ENCODE data around the gene LRRTM1. TPM values are rescaled to one million over a fixed set of nuclear protein-coding genes. Genes with fewer than 3 reads are reported as not detected.

Gene LRRTM1
- total and polyA plus RNA-seq, 4 donors = 0.09 TPM; not detected in 3

DNA sequence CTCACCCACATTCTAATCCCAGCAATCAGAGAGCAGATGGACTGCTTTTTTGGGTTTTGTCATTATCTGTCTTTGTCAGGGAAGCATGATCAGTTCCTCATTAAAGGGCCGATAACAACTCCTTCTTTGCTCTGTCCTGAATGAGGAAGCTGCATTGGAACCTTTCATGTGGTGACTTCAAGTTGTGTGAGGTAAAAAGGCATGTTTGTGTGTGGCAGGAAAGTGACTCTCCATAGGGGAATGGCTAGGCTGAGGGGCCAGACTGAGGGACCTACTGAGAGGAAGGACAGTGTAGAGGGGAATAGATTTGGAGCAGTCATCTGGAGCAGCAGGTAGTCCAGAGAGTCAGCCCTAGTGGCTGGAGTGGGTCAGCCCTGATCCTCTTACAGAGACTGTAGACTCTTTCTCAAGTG, 23.6 kb upstream of the LRRTM1 start:
- TF ChIP-seq HNF4A (conservative IDR thresholded peaks at IDR 0.05) (no peak), NR2F2 (IDR thresholded peaks at IDR 0.05) (no peak), HNF4G (IDR thresholded peaks at IDR 0.05) (no peak), TAF1 (conservative IDR thresholded peaks at IDR 0.05) (no peak), EGR1 (IDR thresholded peaks at IDR 0.05; ENCODE audit: low read depth in 2 of 2) (no peak)
- Histone ChIP-seq H3K36me3 (ENCODE audit: control insufficient read depth in 4 of 4, insufficient read depth in 3 of 4, low read depth in 1 of 4, low read length in 3 of 4) (no peaks in the 10 kb centered on the region), H3K4me1 (ENCODE audit: control insufficient read depth in 4 of 4, insufficient read depth in 4 of 4, low read length in 3 of 4) (no peaks in the 10 kb centered on the region), H3K4me3 (ENCODE audit: low read depth in 1 of 3, low read length in 3 of 3) (no peak overlapping the region), H3K27ac (ENCODE audit: low read depth in 1 of 2, low read length in 2 of 2) (no peak overlapping the region), H3K9me3 (ENCODE audit: control insufficient read depth in 4 of 4, low read length in 3 of 4) (no peaks in the 10 kb centered on the region), H3K27me3 (ENCODE audit: control insufficient read depth in 4 of 4, insufficient read depth in 4 of 4, low read length in 3 of 4) (peaks cover 0 to 3% (median 0%) of the 10 kb centered on the region in 4 donors), H3K9ac (ENCODE audit: low read depth in 1 of 2, low read length in 2 of 2) (no peak overlapping the region)
- 48% methylated on average over 1 of the region's 1 CpG for WGBS
- no peak for DNase-seq (ENCODE audit: low spot score)

DNA sequence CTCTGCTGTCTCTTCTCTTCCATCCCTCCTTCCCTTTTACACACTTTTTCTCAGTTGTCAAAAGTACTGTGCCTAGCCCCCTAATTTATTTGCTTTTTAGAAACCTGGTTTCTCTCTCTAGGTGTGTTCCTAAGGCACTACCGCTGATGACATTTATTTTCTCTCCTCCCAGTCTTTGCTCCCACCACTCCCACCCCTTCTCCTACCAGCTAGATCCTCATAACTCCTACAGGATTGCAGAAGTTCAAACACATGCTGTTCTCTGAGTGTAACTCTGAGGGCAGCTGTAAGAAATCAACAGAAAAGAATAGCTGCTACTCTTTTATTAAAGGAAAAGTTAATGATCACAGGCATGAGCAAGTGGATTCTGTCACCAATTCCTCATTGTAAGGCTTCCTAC, 22.3 kb upstream of the LRRTM1 start:
- Histone ChIP-seq H3K4me3 (ENCODE audit: low read depth in 1 of 3, low read length in 3 of 3) (no peak overlapping the region), H3K4me1 (ENCODE audit: control insufficient read depth in 4 of 4, insufficient read depth in 4 of 4, low read length in 3 of 4) (no peaks in the 10 kb centered on the region), H3K27ac (ENCODE audit: low read depth in 1 of 2, low read length in 2 of 2) (no peak overlapping the region), H3K9ac (ENCODE audit: low read depth in 1 of 2, low read length in 2 of 2) (no peak overlapping the region), H3K27me3 (ENCODE audit: control insufficient read depth in 4 of 4, insufficient read depth in 4 of 4, low read length in 3 of 4) (peaks cover 0 to 9% (median 0%) of the 10 kb centered on the region in 4 donors), H3K9me3 (ENCODE audit: control insufficient read depth in 4 of 4, low read length in 3 of 4) (no peaks in the 10 kb centered on the region), H3K36me3 (ENCODE audit: control insufficient read depth in 4 of 4, insufficient read depth in 3 of 4, low read depth in 1 of 4, low read length in 3 of 4) (no peaks in the 10 kb centered on the region)
- TF ChIP-seq EGR1 (IDR thresholded peaks at IDR 0.05; ENCODE audit: low read depth in 2 of 2) = no peak
- TF ChIP-seq YY1 (IDR thresholded peaks at IDR 0.05) = no peak
- TF ChIP-seq JUND (IDR thresholded peaks at IDR 0.05) = no peak
- TF ChIP-seq GABPA (IDR thresholded peaks at IDR 0.05 in 1 of 2, conservative IDR thresholded peaks at IDR 0.05 in 1 of 2) = no peak
- TF ChIP-seq, protein P1, sequence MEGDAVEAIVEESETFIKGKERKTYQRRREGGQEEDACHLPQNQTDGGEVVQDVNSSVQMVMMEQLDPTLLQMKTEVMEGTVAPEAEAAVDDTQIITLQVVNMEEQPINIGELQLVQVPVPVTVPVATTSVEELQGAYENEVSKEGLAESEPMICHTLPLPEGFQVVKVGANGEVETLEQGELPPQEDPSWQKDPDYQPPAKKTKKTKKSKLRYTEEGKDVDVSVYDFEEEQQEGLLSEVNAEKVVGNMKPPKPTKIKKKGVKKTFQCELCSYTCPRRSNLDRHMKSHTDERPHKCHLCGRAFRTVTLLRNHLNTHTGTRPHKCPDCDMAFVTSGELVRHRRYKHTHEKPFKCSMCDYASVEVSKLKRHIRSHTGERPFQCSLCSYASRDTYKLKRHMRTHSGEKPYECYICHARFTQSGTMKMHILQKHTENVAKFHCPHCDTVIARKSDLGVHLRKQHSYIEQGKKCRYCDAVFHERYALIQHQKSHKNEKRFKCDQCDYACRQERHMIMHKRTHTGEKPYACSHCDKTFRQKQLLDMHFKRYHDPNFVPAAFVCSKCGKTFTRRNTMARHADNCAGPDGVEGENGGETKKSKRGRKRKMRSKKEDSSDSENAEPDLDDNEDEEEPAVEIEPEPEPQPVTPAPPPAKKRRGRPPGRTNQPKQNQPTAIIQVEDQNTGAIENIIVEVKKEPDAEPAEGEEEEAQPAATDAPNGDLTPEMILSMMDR (IDR thresholded peaks at IDR 0.05; ENCODE audit: low read depth, low read length, missing input control) = no peak
- TF ChIP-seq RXRA (IDR thresholded peaks at IDR 0.05) = no peak
- no peak for TF ChIP-seq FOXA1 (IDR thresholded peaks at IDR 0.05)
- TF ChIP-seq, protein P2, sequence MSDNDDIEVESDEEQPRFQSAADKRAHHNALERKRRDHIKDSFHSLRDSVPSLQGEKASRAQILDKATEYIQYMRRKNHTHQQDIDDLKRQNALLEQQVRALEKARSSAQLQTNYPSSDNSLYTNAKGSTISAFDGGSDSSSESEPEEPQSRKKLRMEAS (IDR thresholded peaks at IDR 0.05) = no peak
- no peak for TF ChIP-seq RAD21 (IDR thresholded peaks at IDR 0.05)
- no peak for TF ChIP-seq FOXA2 (IDR thresholded peaks at IDR 0.05)
- no peak for DNase-seq (ENCODE audit: low spot score)
- 56% methylated on average over 1 of the region's 1 CpG for WGBS

DNA sequence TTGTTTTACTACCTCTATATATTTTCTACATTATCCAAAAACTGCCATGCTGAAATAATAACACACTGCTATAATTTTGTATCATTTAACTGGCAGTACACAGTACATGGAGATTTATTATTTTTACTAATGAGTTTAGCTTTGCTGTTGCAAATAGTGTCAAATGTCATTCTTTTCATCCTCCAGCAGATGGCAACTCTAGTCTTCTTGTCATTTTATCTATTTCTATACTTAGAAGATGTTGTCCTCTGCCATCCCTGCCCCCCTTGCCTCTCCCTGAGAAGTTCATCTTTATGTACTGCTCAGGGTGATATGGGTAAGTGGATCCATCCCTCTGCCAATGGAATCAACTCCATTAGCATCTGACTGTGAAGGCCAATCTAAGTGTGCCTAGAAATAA, 21.7 kb upstream of the LRRTM1 start:
- TF ChIP-seq SP1 (IDR thresholded peaks at IDR 0.05) (no peak), RAD21 (IDR thresholded peaks at IDR 0.05) (peak; percentile 60)
- TF ChIP-seq, protein P1 (IDR thresholded peaks at IDR 0.05; ENCODE audit: low read depth, low read length, missing input control) = peak; percentile 31
- Histone ChIP-seq H3K9ac (ENCODE audit: low read depth in 1 of 2, low read length in 2 of 2) (no peak overlapping the region), H3K4me1 (ENCODE audit: control insufficient read depth in 4 of 4, insufficient read depth in 4 of 4, low read length in 3 of 4) (no peaks in the 10 kb centered on the region), H3K27me3 (ENCODE audit: control insufficient read depth in 4 of 4, insufficient read depth in 4 of 4, low read length in 3 of 4) (peaks cover 0 to 9% (median 0%) of the 10 kb centered on the region in 4 donors), H3K36me3 (ENCODE audit: control insufficient read depth in 4 of 4, insufficient read depth in 3 of 4, low read depth in 1 of 4, low read length in 3 of 4) (no peaks in the 10 kb centered on the region), H3K9me3 (ENCODE audit: control insufficient read depth in 4 of 4, low read length in 3 of 4) (no peaks in the 10 kb centered on the region), H3K4me3 (ENCODE audit: low read depth in 1 of 3, low read length in 3 of 3) (no peak overlapping the region), H3K27ac (ENCODE audit: low read depth in 1 of 2, low read length in 2 of 2) (no peak overlapping the region)
- no peak for DNase-seq (ENCODE audit: low spot score)
